ENCODE data around the gene BLTP2.

DNA sequence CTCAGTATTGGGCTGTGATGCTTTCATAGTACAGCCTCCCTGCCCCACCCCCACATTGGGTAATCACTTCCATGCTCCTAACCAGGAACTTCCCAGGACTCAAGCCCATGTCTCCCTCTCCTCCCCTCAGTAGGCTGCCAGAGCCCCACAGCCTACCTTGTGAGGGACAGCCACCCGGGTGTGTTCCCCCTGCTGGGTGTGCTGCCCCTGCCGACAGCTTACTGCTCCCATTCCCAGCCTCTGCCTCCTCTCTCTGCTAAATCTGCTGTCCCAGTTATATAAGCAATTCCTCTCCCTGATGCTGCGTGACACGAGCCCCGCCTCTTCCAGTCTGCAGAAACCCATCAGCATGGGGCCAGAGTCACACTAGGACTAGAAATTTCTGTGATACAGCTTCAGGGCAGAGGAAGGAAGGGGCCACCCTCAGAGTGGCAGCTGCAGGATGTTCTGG, 31.0 kb downstream of the BLTP2 start, which contains the start of gene RSKR:
- no peak; the same call in 1 of the 2 replicates for TF ChIP-seq POLR2AphosphoS5 (IDR thresholded peaks at IDR 0.05; ENCODE audit: low read depth, low read length)
- TF ChIP-seq, protein P1, sequence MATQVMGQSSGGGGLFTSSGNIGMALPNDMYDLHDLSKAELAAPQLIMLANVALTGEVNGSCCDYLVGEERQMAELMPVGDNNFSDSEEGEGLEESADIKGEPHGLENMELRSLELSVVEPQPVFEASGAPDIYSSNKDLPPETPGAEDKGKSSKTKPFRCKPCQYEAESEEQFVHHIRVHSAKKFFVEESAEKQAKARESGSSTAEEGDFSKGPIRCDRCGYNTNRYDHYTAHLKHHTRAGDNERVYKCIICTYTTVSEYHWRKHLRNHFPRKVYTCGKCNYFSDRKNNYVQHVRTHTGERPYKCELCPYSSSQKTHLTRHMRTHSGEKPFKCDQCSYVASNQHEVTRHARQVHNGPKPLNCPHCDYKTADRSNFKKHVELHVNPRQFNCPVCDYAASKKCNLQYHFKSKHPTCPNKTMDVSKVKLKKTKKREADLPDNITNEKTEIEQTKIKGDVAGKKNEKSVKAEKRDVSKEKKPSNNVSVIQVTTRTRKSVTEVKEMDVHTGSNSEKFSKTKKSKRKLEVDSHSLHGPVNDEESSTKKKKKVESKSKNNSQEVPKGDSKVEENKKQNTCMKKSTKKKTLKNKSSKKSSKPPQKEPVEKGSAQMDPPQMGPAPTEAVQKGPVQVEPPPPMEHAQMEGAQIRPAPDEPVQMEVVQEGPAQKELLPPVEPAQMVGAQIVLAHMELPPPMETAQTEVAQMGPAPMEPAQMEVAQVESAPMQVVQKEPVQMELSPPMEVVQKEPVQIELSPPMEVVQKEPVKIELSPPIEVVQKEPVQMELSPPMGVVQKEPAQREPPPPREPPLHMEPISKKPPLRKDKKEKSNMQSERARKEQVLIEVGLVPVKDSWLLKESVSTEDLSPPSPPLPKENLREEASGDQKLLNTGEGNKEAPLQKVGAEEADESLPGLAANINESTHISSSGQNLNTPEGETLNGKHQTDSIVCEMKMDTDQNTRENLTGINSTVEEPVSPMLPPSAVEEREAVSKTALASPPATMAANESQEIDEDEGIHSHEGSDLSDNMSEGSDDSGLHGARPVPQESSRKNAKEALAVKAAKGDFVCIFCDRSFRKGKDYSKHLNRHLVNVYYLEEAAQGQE (IDR thresholded peaks at IDR 0.05; ENCODE audit: insufficient read depth in 1 of 2, low read depth in 2 of 2, low read length in 2 of 2): no peak
- no peak for TF ChIP-seq TAF1 (IDR thresholded peaks at IDR 0.05; ENCODE audit: borderline replicate concordance, insufficient read depth, low read length)
